Activated gamma-delta T cell treated with anti-CD3 and anti-CD28 coated beads, Interleukin-2, amount 50 U/mL, for 16 hours (primary cell): ENCODE measurements around the gene SUPT20HL1.
"Not testable (repeated sequence)": the region's sequence is repeated elsewhere in the genome, so short reads cannot be mapped to it uniquely, and the experiment has no call there.

Experiments
- DNase-seq: peaks from one replicate; pipeline ENCODE4 v3.0.0-alpha.2; 2020; ENCODE audit warnings: low read depth

Gene SUPT20HL1

DNA sequence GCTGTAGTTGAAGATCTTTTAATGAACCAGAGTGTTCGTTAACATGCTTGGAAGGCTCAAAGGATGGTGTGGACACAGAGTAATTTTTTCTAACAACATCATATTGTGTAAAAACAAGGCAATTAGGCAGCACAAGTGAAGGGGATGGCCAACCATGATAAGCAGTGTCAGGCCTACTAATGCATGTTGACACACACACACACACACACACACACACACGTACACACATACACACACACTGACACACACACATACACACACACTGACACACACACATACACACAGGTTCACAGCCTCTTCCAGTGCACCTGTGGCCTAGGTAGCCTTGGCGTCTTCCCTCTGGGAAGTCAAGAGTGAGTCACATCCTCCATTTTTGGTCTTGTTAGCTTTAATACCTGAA is at the start of gene SUPT20HL1:
TSS of gene SUPT20HL1 (plus strand) at position 368 of the 400 bp plus-strand sequence. CDS start 2,122 bp downstream, outside the sequence.
- DNase-seq, result no peak

DNA sequence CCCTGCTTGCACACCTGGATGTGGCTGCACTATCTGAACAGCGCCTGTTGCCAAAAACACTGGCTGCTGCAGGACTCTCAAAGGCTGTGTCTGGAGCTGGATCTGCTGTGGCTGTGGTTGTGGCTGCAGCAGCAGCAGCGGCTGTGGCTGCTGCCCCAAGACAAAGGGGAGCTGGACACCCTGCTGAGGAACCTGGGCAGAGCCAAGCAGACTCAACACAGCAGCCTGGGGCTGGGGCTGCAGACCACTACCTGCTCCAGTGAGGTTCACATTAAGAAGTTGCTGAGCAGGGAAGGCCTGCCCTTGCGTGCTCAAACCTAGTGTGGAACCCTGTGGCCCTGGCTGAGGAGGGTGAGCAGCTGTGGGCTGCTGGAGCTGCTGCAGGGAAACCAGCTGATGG is 49.5 kb upstream of the SUPT20HL1 start:
- not testable (repeated sequence) for DNase-seq

DNA sequence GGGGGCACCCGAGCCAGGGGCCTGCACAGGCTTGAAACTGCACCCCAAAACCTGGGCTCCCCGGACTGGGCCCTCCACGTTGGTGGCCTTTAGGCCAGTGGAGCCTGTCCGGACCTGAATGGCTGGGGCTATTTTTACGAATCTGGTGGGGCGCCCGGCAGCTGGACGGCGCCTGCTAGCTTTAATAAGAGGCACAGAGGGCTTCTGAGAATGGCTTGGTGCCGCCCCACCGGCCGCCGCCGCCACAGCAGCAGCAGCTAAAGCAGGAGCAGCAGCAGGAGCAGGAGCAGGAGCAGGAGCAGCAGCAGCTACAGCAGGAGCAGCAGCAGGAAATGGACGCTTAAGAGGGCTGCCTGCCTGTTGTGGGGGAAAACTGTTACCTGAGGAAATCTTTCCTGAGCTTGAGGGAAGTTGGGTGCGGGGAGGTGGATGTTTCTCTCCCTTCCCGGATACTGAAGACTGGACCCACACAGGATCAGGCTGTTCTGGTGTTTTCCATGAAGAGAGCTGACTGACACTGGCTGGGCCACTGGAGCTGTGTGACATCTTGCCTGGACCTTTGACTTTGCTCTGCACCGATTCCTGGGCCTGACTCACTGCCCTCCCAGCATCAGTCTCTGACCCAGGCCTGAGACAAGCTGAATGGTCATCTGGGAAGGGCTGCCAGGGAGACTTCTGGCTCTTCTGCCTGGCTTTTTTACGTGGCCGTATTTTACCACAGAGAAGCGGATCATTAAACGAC is 48.8 kb upstream of the SUPT20HL1 start:
- DNase-seq, result not testable (repeated sequence)

- DNase-seq, result not testable (repeated sequence)
Measured at GRCh38 chrX:24312249-24312607, 48.2 kb upstream of the SUPT20HL1 start.

DNA sequence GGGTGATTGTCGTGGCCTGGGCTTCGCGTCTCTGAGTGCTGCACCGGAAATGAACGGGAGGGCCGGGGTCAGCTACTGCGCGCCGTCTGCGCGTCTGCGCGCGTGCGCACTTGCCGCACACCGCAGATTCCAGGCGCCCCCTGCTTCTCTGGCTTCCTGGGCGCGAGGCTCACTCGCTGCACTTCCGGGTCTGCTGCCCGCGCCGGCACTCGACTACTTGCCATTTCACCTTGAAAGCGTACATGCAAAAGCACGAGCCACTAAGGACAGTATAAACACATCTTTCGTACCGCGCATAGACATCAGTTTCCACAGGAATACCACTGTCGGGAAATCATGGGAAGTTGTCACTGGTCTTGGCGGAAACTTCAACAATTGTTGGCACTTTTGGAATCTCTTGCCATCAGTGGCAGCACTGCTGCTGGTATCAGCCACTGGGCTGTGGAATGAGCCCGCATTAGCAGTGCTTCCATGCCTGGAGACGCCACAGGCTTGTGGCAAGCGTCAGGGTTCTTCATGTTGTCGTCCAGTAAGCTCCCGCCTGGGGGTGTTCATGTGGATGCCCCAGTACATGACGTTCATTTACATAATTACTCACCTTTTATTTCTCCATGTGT is 46.3 kb upstream of the SUPT20HL1 start, which contains the start of gene SUPT20HL2:
TSS of gene SUPT20HL2 (minus strand) at position 51 of the 617 bp plus-strand sequence. CDS start 754 bp downstream, outside the sequence.
- no peak for DNase-seq

DNA sequence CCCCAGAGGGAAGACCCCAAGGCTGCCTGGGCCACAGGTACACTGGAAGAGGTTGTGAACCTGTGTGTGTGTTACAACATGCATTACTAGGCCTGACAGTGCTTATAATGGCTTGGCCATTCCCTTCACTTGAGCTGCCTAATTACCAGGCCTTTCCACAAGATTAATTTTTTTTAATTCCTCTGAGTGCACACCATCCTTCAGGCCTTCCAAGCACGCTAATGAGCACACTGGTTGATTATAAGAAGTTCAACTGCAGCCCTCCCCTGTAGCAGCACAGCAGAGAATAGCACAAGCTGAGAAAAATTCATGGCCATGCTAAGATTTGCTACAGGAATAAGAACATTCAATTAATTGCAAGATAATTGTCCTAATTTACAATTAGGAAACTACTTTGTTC is 44.3 kb upstream of the SUPT20HL1 start:
- no peak for DNase-seq

DNA sequence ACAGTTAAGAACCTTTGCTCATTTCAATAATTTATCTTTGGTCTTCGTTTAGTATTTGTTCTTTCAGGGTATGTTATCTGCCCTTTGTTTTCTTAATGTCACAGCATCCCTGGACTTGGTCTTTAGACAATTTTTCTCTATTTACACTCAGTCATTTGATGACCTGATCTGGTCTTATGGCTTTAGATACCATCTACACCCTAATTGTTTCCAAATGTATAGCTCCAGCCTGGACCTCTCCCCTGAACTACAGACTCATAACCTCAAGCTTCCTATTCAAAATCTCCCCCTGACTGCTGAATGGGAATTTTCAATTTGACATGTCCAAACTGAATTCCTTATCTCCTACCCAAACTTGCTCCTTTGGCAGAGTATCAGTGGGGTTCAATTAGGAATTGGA is 42.9 kb upstream of the SUPT20HL1 start:
- DNase-seq, result no peak

DNA sequence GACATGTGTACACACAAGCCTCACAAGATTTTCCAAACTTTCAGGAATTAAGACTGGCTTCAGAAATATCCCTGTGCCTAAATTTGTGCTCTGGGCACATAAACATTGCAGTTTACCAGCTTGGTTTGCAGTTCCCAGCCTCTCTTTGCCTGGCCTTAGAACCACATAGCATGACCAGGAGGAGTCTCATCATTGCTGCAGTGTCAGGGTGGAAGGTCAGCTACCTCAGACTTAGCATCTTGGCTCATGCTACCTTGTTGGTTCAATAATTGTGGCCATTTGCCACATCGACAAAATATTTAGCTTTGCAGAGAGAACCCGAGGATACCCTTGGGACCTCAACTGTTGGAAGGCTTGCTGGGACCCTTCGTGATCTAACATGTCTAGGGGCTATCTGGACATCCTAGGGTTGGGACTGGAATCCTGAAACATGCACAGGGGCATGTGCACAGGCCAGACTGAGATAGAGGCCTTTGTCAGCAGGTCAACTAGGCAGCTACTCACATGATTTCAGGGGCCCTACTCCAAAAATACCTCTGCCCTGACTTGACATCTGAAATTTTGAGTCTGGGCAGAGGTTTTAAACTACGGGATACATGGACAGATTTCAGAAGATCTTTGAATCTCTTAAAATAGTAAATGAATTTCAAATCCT is 38.6 kb upstream of the SUPT20HL1 start:
- no peak for DNase-seq

DNA sequence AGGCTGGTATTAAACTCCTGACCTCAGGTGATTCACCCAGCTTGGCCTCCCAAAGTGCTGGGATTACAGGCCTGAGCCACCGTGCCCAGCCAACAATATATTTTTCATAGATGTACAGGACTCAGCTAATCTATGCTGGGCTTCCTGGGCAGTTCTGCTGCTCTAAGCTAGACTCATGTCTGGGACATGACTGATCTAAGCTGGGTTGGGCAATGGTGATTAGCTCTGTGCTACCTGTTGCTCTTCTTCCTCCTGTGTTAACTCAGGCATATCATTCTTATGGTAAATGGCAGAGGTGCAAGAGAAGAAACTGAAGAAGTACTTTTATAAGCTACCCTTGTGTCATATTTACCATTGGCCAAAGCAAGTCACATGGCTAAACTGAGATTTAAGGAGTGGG is 35.2 kb upstream of the SUPT20HL1 start:
- DNase-seq, result no peak

DNA sequence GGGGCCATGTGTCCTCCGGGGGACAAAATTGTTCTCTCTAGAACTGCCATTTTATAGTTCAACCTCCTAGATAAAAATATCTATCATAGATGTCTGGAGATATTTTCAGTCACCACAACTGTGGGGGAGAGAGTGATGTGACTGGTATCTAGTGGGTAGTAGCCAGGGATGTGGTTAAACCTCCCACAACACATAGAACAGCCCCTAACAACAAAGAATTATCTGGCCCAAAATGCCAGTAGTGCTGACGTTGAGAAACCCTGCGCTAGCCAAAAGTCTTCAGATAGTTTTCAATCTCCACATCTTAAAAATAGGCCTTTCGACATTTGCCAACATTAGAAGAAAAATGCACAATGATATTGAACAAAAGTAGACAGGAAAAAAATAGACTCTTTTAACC is 27.6 kb upstream of the SUPT20HL1 start:
- no peak for DNase-seq

GRCh38 chrX:24333371-24333770 is 27.1 kb upstream of the SUPT20HL1 start:
- no peak for DNase-seq

DNA sequence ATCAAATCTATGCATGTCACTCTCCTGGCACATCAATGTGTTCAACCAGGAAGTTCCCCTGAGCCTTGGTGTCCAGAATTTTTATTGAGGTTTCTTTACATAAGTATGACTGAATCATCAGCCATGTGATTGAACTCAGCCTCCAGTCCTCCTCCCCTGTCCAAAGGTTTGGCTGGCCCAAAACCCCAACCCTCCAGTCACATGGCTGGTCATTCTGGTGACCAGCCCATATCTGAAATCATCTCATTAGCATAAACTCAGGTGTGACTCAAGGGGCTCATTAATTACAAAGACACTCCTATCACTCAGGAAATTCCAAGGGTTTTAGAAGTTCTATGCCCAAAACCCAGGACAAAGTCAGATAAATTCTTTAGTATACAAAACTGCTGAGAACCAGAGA is 26.0 kb upstream of the SUPT20HL1 start:
- DNase-seq, result no peak

DNA sequence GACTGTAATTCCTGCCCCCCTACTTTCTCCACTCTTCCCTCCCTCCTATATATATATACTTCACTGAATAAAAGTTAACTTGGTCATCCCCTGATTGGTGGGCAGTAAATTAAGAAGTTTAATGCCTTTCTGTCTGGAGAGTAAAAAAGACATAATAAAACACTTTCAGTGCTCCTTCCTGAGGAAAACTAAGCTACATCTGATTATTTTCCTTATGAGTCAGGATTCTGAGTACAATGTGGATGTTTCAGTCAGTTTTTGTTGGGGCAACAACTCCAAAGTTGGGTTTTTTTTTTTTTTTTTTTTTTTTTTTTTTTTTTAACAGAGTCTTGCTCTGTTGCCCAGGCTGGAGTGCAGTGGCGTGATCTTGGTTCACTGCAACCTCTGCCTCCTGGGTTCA is 24.6 kb upstream of the SUPT20HL1 start:
- DNase-seq, result no peak

DNA sequence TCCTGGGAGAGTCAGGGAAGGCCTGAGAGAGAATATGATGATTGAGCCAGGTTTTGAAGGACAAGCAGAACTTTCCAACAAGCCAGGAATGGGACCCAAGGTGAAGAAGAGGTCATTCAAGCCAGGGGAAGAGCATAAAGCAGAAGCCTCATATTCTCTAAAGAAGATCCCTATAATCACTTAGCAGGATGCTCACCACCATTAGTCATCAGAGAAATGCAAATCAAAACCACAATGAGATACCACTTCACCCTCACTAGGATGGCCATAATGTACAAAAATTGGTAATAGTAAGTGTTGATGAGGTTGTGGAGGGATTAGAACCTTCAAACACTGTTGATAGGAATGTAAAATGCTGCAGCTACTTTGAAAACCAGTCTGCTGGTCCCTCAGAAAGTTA is 20.5 kb upstream of the SUPT20HL1 start:
- DNase-seq, result no peak

DNA sequence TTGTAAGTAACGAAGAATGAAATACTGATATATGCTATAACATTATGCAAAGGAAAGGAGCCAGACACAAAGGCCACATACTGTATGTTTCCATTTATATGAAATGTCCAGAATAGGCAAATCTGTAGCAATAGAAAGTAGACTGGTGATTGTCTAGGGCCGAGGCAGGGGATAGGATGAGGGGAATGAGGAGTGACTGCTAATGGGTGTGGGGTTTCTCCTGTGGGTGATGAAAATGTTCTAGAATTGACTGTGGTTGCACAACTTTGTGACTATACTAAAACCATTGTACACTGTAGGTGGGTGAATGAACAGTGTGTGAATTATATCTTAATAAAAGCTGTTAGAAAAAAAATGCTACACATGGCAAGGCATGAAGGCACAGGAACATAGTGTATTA is 19.9 kb upstream of the SUPT20HL1 start:
- DNase-seq, result no peak

GRCh38 chrX:24341795-24342194 is 18.6 kb upstream of the SUPT20HL1 start:
- DNase-seq, result no peak

DNA sequence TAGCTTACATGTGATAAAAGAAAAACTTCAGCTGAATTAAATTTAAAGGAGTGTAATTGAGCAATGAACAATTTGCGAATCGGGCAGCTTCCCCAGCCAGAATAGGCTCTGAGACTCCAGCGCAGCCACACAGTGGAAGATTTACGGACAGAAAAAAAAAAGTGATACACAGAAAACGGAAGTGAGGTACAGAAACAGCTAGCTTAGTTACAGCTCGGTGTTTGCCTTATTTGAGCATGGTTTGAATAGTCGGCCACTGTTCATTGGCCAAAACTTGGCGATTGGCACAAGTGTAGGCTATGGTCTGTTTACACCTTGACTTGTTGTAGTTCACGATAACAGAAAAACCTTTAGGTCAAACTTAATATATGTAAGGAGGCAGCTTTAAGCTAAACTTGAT is 16.7 kb upstream of the SUPT20HL1 start:
- no peak for DNase-seq

DNA sequence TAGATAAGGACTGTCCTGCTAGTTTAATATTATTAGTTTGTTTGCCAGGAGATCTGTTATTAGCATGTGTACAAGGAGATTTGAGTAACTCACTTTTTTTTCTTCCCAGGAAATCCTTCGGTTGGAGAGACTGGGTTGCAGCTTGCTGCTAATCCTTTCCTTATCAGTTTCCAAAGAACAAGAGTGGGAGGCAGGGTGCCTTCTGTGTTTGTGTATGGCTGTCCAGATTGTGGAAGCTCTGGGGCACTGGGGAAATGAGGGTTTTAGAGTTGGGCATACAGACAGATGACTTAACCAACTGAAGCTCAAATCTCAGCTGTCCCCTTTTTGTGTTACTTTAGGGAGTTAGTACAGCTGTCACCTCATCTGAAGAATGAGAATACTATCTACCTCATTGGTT is 12.6 kb upstream of the SUPT20HL1 start:
- no peak for DNase-seq

DNA sequence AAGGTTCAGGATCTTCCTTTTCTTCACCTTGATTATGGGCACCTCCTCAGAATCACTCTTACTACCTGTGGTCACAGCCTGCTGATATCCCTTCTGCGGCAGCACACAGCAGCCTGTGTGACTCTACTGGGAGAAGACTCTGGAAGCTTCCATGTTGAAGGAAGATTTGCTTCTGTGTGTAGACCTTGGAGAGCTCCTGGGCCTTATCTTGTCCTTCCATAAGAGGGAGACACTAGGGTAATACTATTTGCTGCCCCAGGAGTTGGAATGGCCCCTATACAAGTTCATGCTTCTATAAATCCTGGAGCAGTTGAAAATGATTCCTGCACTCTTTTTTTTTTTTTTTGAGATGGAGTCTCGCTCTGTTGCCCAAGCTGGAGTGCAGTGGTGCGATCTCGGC is 10.2 kb upstream of the SUPT20HL1 start:
- no peak for DNase-seq

DNA sequence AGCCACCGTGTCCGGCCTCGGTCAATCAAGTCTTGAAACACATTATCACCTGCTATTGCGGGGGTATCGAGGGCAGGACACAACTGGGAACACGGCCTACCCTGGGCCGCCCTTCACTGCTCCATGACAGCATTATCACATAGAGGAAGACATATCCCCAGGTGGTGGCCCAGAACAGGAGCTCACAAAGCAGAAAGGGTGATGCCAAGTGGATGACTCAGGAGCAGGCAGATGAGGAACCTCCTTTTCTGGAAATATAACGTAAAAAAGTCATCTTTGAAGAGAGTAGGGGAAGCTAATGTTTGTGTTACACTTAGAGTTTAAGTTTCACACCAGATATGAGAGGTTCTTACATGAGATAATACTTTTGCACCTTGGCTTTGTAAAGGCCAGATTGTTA is 5.3 kb upstream of the SUPT20HL1 start:
- DNase-seq, result no peak

GRCh38 chrX:24357106-24357505 is 3.3 kb upstream of the SUPT20HL1 start:
- DNase-seq, result no peak

DNA sequence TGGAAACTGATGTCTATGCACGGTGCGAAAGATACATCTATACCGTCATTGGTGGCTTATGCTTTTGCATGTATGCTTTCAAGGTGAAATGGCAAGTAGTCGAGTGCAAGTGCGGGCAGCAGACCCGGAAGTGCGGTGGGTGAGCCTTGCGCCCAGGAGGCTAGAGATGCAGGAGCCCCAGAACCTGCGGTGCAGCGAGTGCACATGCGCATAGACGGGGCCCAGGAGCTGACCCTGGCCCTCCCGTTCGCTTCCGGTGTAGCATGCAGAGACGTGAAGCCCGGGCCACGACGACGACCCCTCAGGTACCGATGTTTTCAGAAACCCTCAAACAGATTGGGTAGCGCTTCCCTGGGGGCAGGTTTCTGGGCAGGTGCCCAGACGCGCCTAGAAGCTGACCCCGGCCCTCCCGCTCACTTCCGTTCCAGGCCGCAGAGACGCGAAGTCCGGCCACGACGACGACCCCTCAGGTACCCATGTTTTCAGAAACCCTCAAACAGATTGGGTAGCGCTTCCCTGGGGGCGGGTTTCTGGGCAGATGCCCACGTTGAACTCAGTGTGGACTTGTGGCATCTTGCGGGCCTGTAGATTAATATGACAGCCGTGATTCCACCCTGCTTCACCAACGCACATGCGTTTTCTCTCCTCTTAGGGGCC is 1.8 kb downstream of the SUPT20HL1 start:
- DNase-seq, result not testable (repeated sequence)
